Fibroblast of peridontal ligament (primary cell): Measurements from ENCODE around the gene CD151.
A peak's percentile ranks its signal among the peaks of the same experiment; 100 is the strongest.

Experiments used
- DNase-seq: peaks from one replicate; pipeline ENCODE4 v3.0.0-alpha.2; 2010; ENCODE audit errors: extremely low read depth

Gene CD151

GRCh38 chr11:832529-833113, at the start of gene CD151:
Gene CD151 (plus strand): TSS chr11:832952. CDS start chr11:836070, 3,118 bp downstream.
- DNase-seq = no peak

- peak; percentile 95 for DNase-seq
Measured at GRCh38 chr11:783581-784015, 49.2 kb upstream of the CD151 start.

- no peak for DNase-seq
Measured at GRCh38 chr11:786235-787083, 46.3 kb upstream of the CD151 start.

GRCh38 chr11:787084-787675, 45.6 kb upstream of the CD151 start:
- no peak for DNase-seq

GRCh38 chr11:788009-788640, 44.6 kb upstream of the CD151 start:
- DNase-seq = no peak

- DNase-seq = no peak
Measured at GRCh38 chr11:788953-789940, 43.5 kb upstream of the CD151 start.

GRCh38 chr11:789943-790342, 42.8 kb upstream of the CD151 start, which contains the start of gene CEND1:
Gene CEND1 (minus strand): TSS chr11:790090. CDS start chr11:788576, 1,514 bp downstream.
- DNase-seq = peak; percentile 36

GRCh38 chr11:790721-791564, 41.8 kb upstream of the CD151 start:
- no peak for DNase-seq

- no peak for DNase-seq
Measured at GRCh38 chr11:791658-792534, 40.9 kb upstream of the CD151 start.

- no peak for DNase-seq
Measured at GRCh38 chr11:792535-792821, 40.3 kb upstream of the CD151 start.

- DNase-seq = no peak
Measured at GRCh38 chr11:792873-793272, 39.9 kb upstream of the CD151 start.

GRCh38 chr11:793556-793955, 39.2 kb upstream of the CD151 start:
- DNase-seq = no peak

GRCh38 chr11:794013-794765, 38.6 kb upstream of the CD151 start:
- DNase-seq = no peak

- DNase-seq = no peak
Measured at GRCh38 chr11:794766-795633, 37.8 kb upstream of the CD151 start.

- peak; percentile 68 for DNase-seq
Measured at GRCh38 chr11:795634-796564, 36.9 kb upstream of the CD151 start.

- DNase-seq = no peak
Measured at GRCh38 chr11:796565-797295, 36.0 kb upstream of the CD151 start.
